Activated B cell treated with CpG ODN at 0.5 μM for 24 hours (primary cell): ENCODE results near the gene ZNF664. TPM values are rescaled to one million over a fixed set of nuclear protein-coding genes. Genes with fewer than 3 reads are reported as not detected.

Experiments used
- ATAC-seq: fragments of 200-7000 bp; cut with Tn5 transposase; one replicate; pipeline ENCODE4 v1.10.0; 2021; ENCODE audit warnings: low read depth, mild to moderate bottlenecking, moderate library complexity
- CTCF ChIA-PET: fragments of 350-600 bp; sonication (Branson Sonifier 250); formaldehyde crosslinking; loops from one replicate; lab custom pipeline; 2021; ENCODE audit warnings: antibody characterized with exemption; lab: Charles Lee
- POLR2A ChIA-PET: fragments of 350-600 bp; sonication (Branson Sonifier 250); formaldehyde crosslinking; loops from one replicate; lab custom pipeline; 2021; ENCODE audit warnings: antibody characterized with exemption; lab: Charles Lee
- DNase-seq: peaks from one replicate; pipeline ENCODE4 v3.0.0; 2022
- H3K27ac Mint-ChIP-seq: one replicate; pipeline ENCODE4 v1.8.0; 2020; ENCODE audit warnings: mixed read lengths
- H3K27me3 Mint-ChIP-seq: one replicate; pipeline ENCODE4 v1.8.0; 2021; ENCODE audit warnings: mixed read lengths
- H3K36me3 Mint-ChIP-seq: one replicate; pipeline ENCODE4 v1.8.0; 2021; ENCODE audit warnings: low read depth, mixed read lengths
- H3K4me1 Mint-ChIP-seq: one replicate; pipeline ENCODE4 v1.8.0; 2021; ENCODE audit warnings: mixed read lengths
- H3K4me3 Mint-ChIP-seq: one replicate; pipeline ENCODE4 v1.8.0; 2020; ENCODE audit warnings: mild to moderate bottlenecking, mixed read lengths
- H3K9me3 Mint-ChIP-seq: one replicate; pipeline ENCODE4 v1.8.0; 2020; ENCODE audit warnings: mixed read lengths
- CTCF ChIP-seq: fragments of 200-600 bp; IDR thresholded peaks from one replicate; pipeline ENCODE4 v1.8.0; 2022; ENCODE audit warnings: antibody characterized with exemption, mild to moderate bottlenecking
- intact Hi-C: fragments of 100-400 bp; cut with micrococcal nuclease; formaldehyde crosslinking; loops from one replicate; pipeline ENCODE4 v1.15.1; 2024
- total RNA-seq: library from RNA; stranded (reverse); gene quantifications from 2 replicates; pipeline ENCODE4 v1.2.3, GENCODE V29; 2022

Gene ZNF664
- total RNA-seq, 1 donor from 2014 or later: 40.7 TPM

- peaks cover under 1% of the 10 kb centered on the region for H3K36me3 Mint-ChIP-seq
- no peak for ATAC-seq
Observed at GRCh38 chr12:124020514-124020949, 47.5 kb downstream of the ZNF664 start.

GRCh38 chr12:124021007-124021406, 48.0 kb downstream of the ZNF664 start:
- ChIA-PET POLR2A (no interaction called here), CTCF (no interaction called here)
- Mint-ChIP-seq H3K36me3 (no peaks in the 10 kb centered on the region), H3K9me3 (no peaks in the 10 kb centered on the region), H3K4me1 (peaks cover 8% of the 10 kb centered on the region), H3K27ac (no peak overlapping the region), H3K4me3 (no peak overlapping the region), H3K27me3 (no peaks in the 10 kb centered on the region)
- no peak for ATAC-seq
- intact Hi-C loops: no loop called here
- no peak for TF ChIP-seq CTCF
- no peak for DNase-seq

More at GRCh38 chr12:124020514-124020949, 47.5 kb downstream of the ZNF664 start:
- no peaks in the 10 kb centered on the region for H3K9me3 Mint-ChIP-seq
- no peak for DNase-seq
- POLR2A ChIA-PET: interaction anchor here (0.6 kb wide), 1 partner anchor 218 kb away, joined by 4 read pairs; no protein-coding TSS in a partner anchor
- no peak for TF ChIP-seq CTCF
- H3K27ac Mint-ChIP-seq: no peak overlapping the region
- CTCF ChIA-PET: interaction anchor here (1.6 kb wide), 1 partner anchor 12 kb away, joined by 7 read pairs; no protein-coding TSS in a partner anchor
- H3K4me1 Mint-ChIP-seq: peaks cover 8% of the 10 kb centered on the region
- intact Hi-C loops: no loop called here
- no peaks in the 10 kb centered on the region for H3K27me3 Mint-ChIP-seq
- no peak overlapping the region for H3K4me3 Mint-ChIP-seq

GRCh38 chr12:124022161-124022560, 49.1 kb downstream of the ZNF664 start:
- Mint-ChIP-seq H3K9me3 (no peaks in the 10 kb centered on the region), H3K4me1 (peaks cover 8% of the 10 kb centered on the region), H3K27ac (no peak overlapping the region), H3K36me3 (no peaks in the 10 kb centered on the region), H3K27me3 (no peaks in the 10 kb centered on the region), H3K4me3 (no peak overlapping the region)
- ChIA-PET CTCF (no interaction called here), POLR2A (no interaction called here)
- DNase-seq (no peak), ATAC-seq (no peak)
- TF ChIP-seq CTCF: no peak
- intact Hi-C loops: no loop called here

GRCh38 chr12:124024263-124024678, 51.3 kb downstream of the ZNF664 start:
- H3K27me3 Mint-ChIP-seq: no peaks in the 10 kb centered on the region
- H3K36me3 Mint-ChIP-seq: no peaks in the 10 kb centered on the region
- no peaks in the 10 kb centered on the region for H3K9me3 Mint-ChIP-seq
- intact Hi-C loops: no loop called here
- no peak overlapping the region for H3K4me3 Mint-ChIP-seq
- no peak for ATAC-seq
- no peak for TF ChIP-seq CTCF
- no peak for DNase-seq
- POLR2A ChIA-PET: no interaction called here
- CTCF ChIA-PET: interaction anchor here (1.0 kb wide), 1 partner anchor 12 kb away, joined by 3 read pairs; no protein-coding TSS in a partner anchor
- H3K4me1 Mint-ChIP-seq: peaks cover 3% of the 10 kb centered on the region
- H3K27ac Mint-ChIP-seq: no peak overlapping the region

- ChIA-PET CTCF (interaction anchor here (1.0 kb wide), 1 partner anchor 11 kb away, joined by 3 read pairs; no protein-coding TSS in a partner anchor), POLR2A (no interaction called here)
- no peak for DNase-seq
- no peaks in the 10 kb centered on the region for H3K27me3 Mint-ChIP-seq
- no peak for ATAC-seq
- H3K36me3 Mint-ChIP-seq: no peaks in the 10 kb centered on the region
- no peak overlapping the region for H3K27ac Mint-ChIP-seq
- intact Hi-C loops: no loop called here
- TF ChIP-seq CTCF: no peak
- H3K4me3 Mint-ChIP-seq: no peak overlapping the region
- no peaks in the 10 kb centered on the region for H3K9me3 Mint-ChIP-seq
- H3K4me1 Mint-ChIP-seq: peaks cover 3% of the 10 kb centered on the region
Observed at GRCh38 chr12:124024776-124025175, 51.8 kb downstream of the ZNF664 start.
